Hippocampal formation (tissue), 2 donors: ENCODE data around the gene CYP2F1.
A peak's percentile ranks its signal among the peaks of the same experiment; 100 is the strongest.

Experiments
- DNase-seq, 2 donors: peaks; one replicate each; lab custom pipeline; 2025; lab: John Stamatoyannopoulos, UW

The CYP2F1 gene

DNA sequence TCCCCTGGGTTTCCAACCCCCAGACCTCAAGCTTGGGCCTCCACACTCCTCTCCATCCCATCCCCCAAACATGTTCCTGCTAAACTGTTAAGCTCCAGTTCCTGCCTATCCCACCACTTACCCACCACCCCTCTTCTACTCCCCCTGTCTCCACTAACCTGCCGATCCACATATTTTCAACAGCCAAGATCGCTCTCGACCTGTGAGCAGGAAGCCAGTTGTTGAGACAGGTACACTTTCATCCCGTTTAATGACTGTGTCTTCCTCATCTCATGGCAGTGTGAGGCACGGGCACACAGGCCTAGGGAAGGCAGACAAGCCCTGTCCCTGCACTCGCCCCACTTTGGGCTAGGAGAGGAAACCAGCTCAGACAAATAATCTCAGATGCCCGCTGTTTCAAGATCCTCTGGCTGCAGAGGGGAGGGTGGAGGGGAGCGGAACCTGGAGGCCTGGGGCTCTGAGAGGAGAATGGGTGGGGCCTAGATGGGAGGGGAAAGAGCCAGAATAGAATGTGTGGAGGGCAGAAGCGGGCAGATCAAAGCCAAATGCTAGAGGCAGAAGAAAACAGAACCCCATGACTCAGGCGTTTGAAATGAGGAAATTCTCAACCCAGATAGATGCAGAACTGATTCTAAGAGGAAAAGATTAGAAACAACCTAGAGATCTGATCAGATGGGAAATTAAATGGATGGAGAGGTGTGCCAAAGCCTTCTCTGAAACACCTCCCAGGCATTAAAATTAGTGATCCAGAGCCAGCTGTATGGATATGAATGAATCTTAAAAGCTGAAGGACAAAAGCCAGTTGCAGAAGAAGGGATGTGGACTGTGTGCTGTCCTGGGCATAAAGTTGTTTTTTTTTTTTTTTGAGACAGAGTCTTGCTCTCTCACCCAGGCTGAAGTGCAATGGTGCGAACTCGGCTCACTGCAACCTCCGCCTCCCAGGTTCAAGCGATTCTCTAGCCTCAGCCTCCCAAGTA is 61.9 kb downstream of the CYP2F1 start:
- peak in 1 of 2 donors; percentile 24 for DNase-seq
